ENCODE measurements around the gene GDPD5.

- TF ChIP-seq CTCF (IDR thresholded peaks at IDR 0.05) (no peak), EP300 (IDR thresholded peaks at IDR 0.05) (no peak)
These were observed 43.0 kb upstream of the GDPD5 start for GRCh38 chr11:75568616-75569219.

Measured in stomach (tissue), 4 donors.